H9 (cell line): ENCODE measurements around the gene FAF1. TPM values are rescaled to one million over a fixed set of nuclear protein-coding genes. Genes with fewer than 3 reads are reported as not detected.

Source experiments
- DNase-seq: peaks from one replicate; pipeline ENCODE4 v3.0.0-alpha.2; 2017
- H2AFZ ChIP-seq: one replicate; pipeline ENCODE4 v1.6.1; 2013; ENCODE audit warnings: mild to moderate bottlenecking, low read length, control low read depth, moderate library complexity
- H2AK5ac ChIP-seq: 2 replicates; pipeline ENCODE4 v1.6.1; 2013; ENCODE audit warnings: low read length, control low read depth, mixed read lengths; ENCODE audit not compliant: insufficient read length
- H2BK120ac ChIP-seq: one replicate; pipeline ENCODE4 v1.6.1; 2013; ENCODE audit warnings: low read depth, mild to moderate bottlenecking, low read length, control low read depth, inconsistent platforms; ENCODE audit not compliant: poor library complexity, severe bottlenecking
- H2BK12ac ChIP-seq: 2 replicates; pipeline ENCODE4 v1.6.1; 2013; ENCODE audit warnings: low read length, control low read depth, mixed read lengths, low read depth; ENCODE audit not compliant: insufficient read length
- H2BK15ac ChIP-seq: 2 replicates; pipeline ENCODE4 v1.6.1; 2013; ENCODE audit warnings: low read depth, low read length, control low read depth
- H2BK20ac ChIP-seq: one replicate; pipeline ENCODE4 v1.6.1; 2013; ENCODE audit warnings: low read depth, mild to moderate bottlenecking, low read length, control low read depth, inconsistent platforms; ENCODE audit not compliant: poor library complexity, severe bottlenecking
- H2BK5ac ChIP-seq: 2 replicates; pipeline ENCODE4 v1.6.1; 2013; ENCODE audit warnings: low read length, control low read depth, mixed read lengths; ENCODE audit not compliant: insufficient read length
- H3K14ac ChIP-seq: 2 replicates; pipeline ENCODE4 v1.6.1; 2013; ENCODE audit warnings: low read length, control low read depth; ENCODE audit not compliant: insufficient read depth
- H3K18ac ChIP-seq: 2 replicates; pipeline ENCODE4 v1.6.1; 2013; ENCODE audit warnings: low read depth, mild to moderate bottlenecking, mixed read lengths, low read length, control low read depth; ENCODE audit not compliant: insufficient read length
- H3K23ac ChIP-seq: 2 replicates; pipeline ENCODE4 v1.6.1; 2013; ENCODE audit warnings: low read length, control low read depth, mixed read lengths, low read depth; ENCODE audit not compliant: insufficient read length
- H3K23me2 ChIP-seq: 2 replicates; pipeline ENCODE4 v1.6.1; 2013; ENCODE audit warnings: low read depth, mild to moderate bottlenecking, mixed read lengths, low read length, control low read depth; ENCODE audit not compliant: insufficient read length, poor library complexity, severe bottlenecking
- H3K27ac ChIP-seq: 2 replicates; pipeline ENCODE4 v1.5.1; 2013; ENCODE audit warnings: low read length, control low read depth, mixed read lengths, low read depth; ENCODE audit not compliant: insufficient read length
- H3K27me3 ChIP-seq: 2 replicates; pipeline ENCODE4 v1.6.1; 2013; ENCODE audit warnings: low read length, control low read depth, inconsistent platforms; ENCODE audit not compliant: insufficient read depth
- H3K4ac ChIP-seq: 2 replicates; pipeline ENCODE4 v1.6.1; 2013; ENCODE audit warnings: low read depth, mild to moderate bottlenecking, control low read depth, inconsistent platforms, low read length, moderate library complexity
- H3K4me1 ChIP-seq: 2 replicates; pipeline ENCODE4 v1.6.1; 2013; ENCODE audit warnings: low read length, control low read depth, inconsistent platforms; ENCODE audit not compliant: insufficient read depth
- H3K4me2 ChIP-seq: 2 replicates; pipeline ENCODE4 v1.6.1; 2013; ENCODE audit warnings: low read length, control low read depth, mixed read lengths; ENCODE audit not compliant: insufficient read length, insufficient read depth
- H3K56ac ChIP-seq: 2 replicates; pipeline ENCODE4 v1.6.1; 2013; ENCODE audit warnings: low read depth, mild to moderate bottlenecking, mixed read lengths, low read length, control low read depth; ENCODE audit not compliant: insufficient read length
- H3K79me1 ChIP-seq: 2 replicates; pipeline ENCODE4 v1.6.1; 2013; ENCODE audit warnings: low read depth, mild to moderate bottlenecking, moderate library complexity, low read length, control low read depth, inconsistent platforms; ENCODE audit not compliant: insufficient read depth, poor library complexity, severe bottlenecking
- H3K79me2 ChIP-seq: 2 replicates; pipeline ENCODE4 v1.6.1; 2013; ENCODE audit warnings: low read length, control low read depth, inconsistent platforms; ENCODE audit not compliant: insufficient read depth
- H3K9ac ChIP-seq: 2 replicates; pipeline ENCODE4 v1.6.1; 2013; ENCODE audit warnings: low read length, control low read depth, mixed read lengths; ENCODE audit not compliant: insufficient read length; ENCODE audit errors: extremely low read depth
- H3K9me3 ChIP-seq: one replicate; pipeline ENCODE4 v1.6.1; 2013; ENCODE audit warnings: low read depth, low read length, inconsistent platforms; ENCODE audit not compliant: control insufficient read depth
- H3T11ph ChIP-seq: one replicate; pipeline ENCODE4 v1.6.1; 2013; ENCODE audit warnings: mild to moderate bottlenecking, low read length, control low read depth, inconsistent platforms
- H4K20me1 ChIP-seq: one replicate; pipeline ENCODE4 v1.6.1; 2013; ENCODE audit not compliant: control insufficient read depth, insufficient read length, insufficient read depth
- H4K5ac ChIP-seq: 2 replicates; pipeline ENCODE4 v1.6.1; 2013; ENCODE audit warnings: low read depth, mild to moderate bottlenecking, mixed read lengths, low read length, control low read depth; ENCODE audit not compliant: insufficient read length
- H4K8ac ChIP-seq: replicated peaks from 2 replicates; pipeline ENCODE4 v1.6.1; 2013; ENCODE audit warnings: low read length, control low read depth, mixed read lengths, low read depth; ENCODE audit not compliant: insufficient read length
- H4K91ac ChIP-seq: 2 replicates; pipeline ENCODE4 v1.6.1; 2013; ENCODE audit warnings: low read depth, mild to moderate bottlenecking, moderate library complexity, mixed read lengths, low read length, control low read depth; ENCODE audit not compliant: insufficient read length
- H3K27ac Mint-ChIP-seq, 3 experiments: 2 replicates in 2 of 3; 3 replicates in 1 of 3; pipeline ENCODE4 v1.8.0; 2020 to 2021; ENCODE audit warnings: mixed read lengths in 3 of 3, mild to moderate bottlenecking in 1 of 3, moderate library complexity in 1 of 3
- H3K27me3 Mint-ChIP-seq: 2 replicates; pipeline ENCODE4 v1.8.0; 2021; ENCODE audit warnings: low read depth, mild to moderate bottlenecking, moderate library complexity, mixed read lengths
- H3K36me3 Mint-ChIP-seq, 3 experiments: 2 replicates in 2 of 3; 3 replicates in 1 of 3; pipeline ENCODE4 v1.8.0; 2020 to 2021; ENCODE audit warnings: low read depth in 3 of 3, mixed read lengths in 3 of 3; ENCODE audit not compliant: insufficient read depth in 1 of 3
- H3K4me1 Mint-ChIP-seq, 2 experiments: 2 replicates each; pipeline ENCODE4 v1.8.0; 2020; ENCODE audit warnings: mixed read lengths in 2 of 2
- H3K4me3 Mint-ChIP-seq, 2 experiments: 2 replicates in 1 of 2; 3 replicates in 1 of 2; pipeline ENCODE4 v1.8.0; 2020 to 2021; ENCODE audit warnings: mild to moderate bottlenecking in 2 of 2, mixed read lengths in 2 of 2, moderate library complexity in 1 of 2
- H3K9me3 Mint-ChIP-seq, 2 experiments: 2 replicates in 1 of 2; 3 replicates in 1 of 2; pipeline ENCODE4 v1.8.0; 2020; ENCODE audit warnings: mild to moderate bottlenecking in 2 of 2, mixed read lengths in 2 of 2, moderate library complexity in 1 of 2
- CTCF ChIP-seq: fragments of 200-600 bp; sonication (generic); conservative IDR thresholded peaks from 3 replicates; pipeline ENCODE4 v1.8.0; 2021; ENCODE audit warnings: antibody characterized with exemption, mild to moderate bottlenecking
- WGBS: extraction: QIAGEN DNeasy Blood & Tissue Kit; methylation state at CpG from one replicate; pipeline ENCODE4 v1.1.7; 2013; ENCODE audit warnings: missing lambda C conversion rate, low lambda C conversion rate, mixed read lengths; ENCODE audit not compliant: insufficient read length; ENCODE audit errors: extremely low coverage; 5-methylcytosine and 5-hydroxymethylcytosine counted together
- total RNA-seq: library from RNA; stranded (reverse); gene quantifications from 2 replicates; pipeline ENCODE4 v1.2.1, GENCODE V29; 2021

FAF1 gene
- total RNA-seq, 1 experiment from 2014 or later, result 60.8 TPM

- H3K9me3 Mint-ChIP-seq, result peaks cover 4 to 16% of the 10 kb centered on the region in 2 experiments
- no peaks in the 10 kb centered on the region for H4K20me1 ChIP-seq
- H3K36me3 Mint-ChIP-seq, result peaks cover 0 to 4% (median 2%) of the 10 kb centered on the region in 3 experiments; a peak in 3 of 7 replicates
- no peak overlapping the region for H3K4ac ChIP-seq
- TF ChIP-seq CTCF, result no peak
- H3K27ac ChIP-seq, result no peak overlapping the region
- no peak overlapping the region for H2BK12ac ChIP-seq
- no peak overlapping the region for H4K8ac ChIP-seq
- H2AK5ac ChIP-seq, result no peak overlapping the region
- no peak overlapping the region for H2AFZ ChIP-seq
- no peak for DNase-seq
- H2BK15ac ChIP-seq, result no peak overlapping the region
- H3K4me3 Mint-ChIP-seq, result peak overlapping the region in 1 of 2 experiments; percentile 84; a peak in 3 of 5 replicates
- no peak overlapping the region for H2BK120ac ChIP-seq
- no peaks in the 10 kb centered on the region for H3K4me1 ChIP-seq
- no peak overlapping the region for H3K14ac ChIP-seq
- H4K91ac ChIP-seq, result no peak overlapping the region
- no peak overlapping the region for H3T11ph ChIP-seq
- H3K9me3 ChIP-seq, result no peaks in the 10 kb centered on the region
- no peak overlapping the region for H3K23ac ChIP-seq
- H3K27me3 Mint-ChIP-seq, result peaks cover 100% of the 10 kb centered on the region
- H4K5ac ChIP-seq, result no peak overlapping the region
- H3K4me2 ChIP-seq, result peak overlapping the region; percentile 51
- H3K4me1 Mint-ChIP-seq, result peaks cover 32 to 63% of the 10 kb centered on the region in 2 experiments
- H2BK5ac ChIP-seq, result no peak overlapping the region
- H3K23me2 ChIP-seq, result peaks cover 9% of the 10 kb centered on the region
- peaks cover 94% of the 10 kb centered on the region for H3K27me3 ChIP-seq
- no peak overlapping the region for H3K56ac ChIP-seq
- no peak overlapping the region for H3K18ac ChIP-seq
- no CpG with 5 or more reads among the region's 35 CpGs for WGBS
- no peak overlapping the region for H3K27ac Mint-ChIP-seq
- H2BK20ac ChIP-seq, result no peak overlapping the region
- no peaks in the 10 kb centered on the region for H3K79me2 ChIP-seq
- H3K9ac ChIP-seq, result no peak overlapping the region
- H3K79me1 ChIP-seq, result no peaks in the 10 kb centered on the region
Observed at GRCh38 chr1:50424045-50424883, 535.8 kb downstream of the FAF1 start.
